PC-3 (cell line): Measurements from ENCODE around the gene ZBTB7B. TPM values are rescaled to one million over a fixed set of nuclear protein-coding genes. Genes with fewer than 3 reads are reported as not detected.

ENCODE experiments used
- ATAC-seq: fragments of 200-7000 bp; cut with Tn5 transposase; 2 replicates; pipeline ENCODE4 v1.9.1; 2020; ENCODE audit warnings: mild to moderate bottlenecking, moderate library complexity
- BruUV-seq: library from RNA; stranded (reverse); fragments of 400-500 nt; replicated peaks from 2 replicates; lab custom pipeline; 2021; lab: Mats Ljungman, UMichigan
- CTCF ChIA-PET: fragments of 300-600 bp; sonication (Branson Sonifier 250); formaldehyde crosslinking; loops from one replicate; lab custom pipeline; 2022; ENCODE audit warnings: antibody characterized with exemption; lab: Charles Lee
- POLR2A ChIA-PET: fragments of 300-600 bp; sonication (Branson Sonifier 250); formaldehyde crosslinking; loops from one replicate; lab custom pipeline; 2022; ENCODE audit warnings: antibody characterized with exemption; ENCODE audit not compliant: unreplicated experiment; lab: Charles Lee
- DNase-seq: peaks from one replicate; pipeline ENCODE4 v3.0.0-alpha.2; 2015
- H2AFZ ChIP-seq: fragments of 300-600 bp; sonication (generic); 2 replicates; pipeline ENCODE4 v1.6.0; 2016; ENCODE audit warnings: antibody characterized with exemption, low read length
- H3F3A ChIP-seq: fragments of 300-600 bp; sonication (generic); one replicate; pipeline ENCODE4 v1.6.0; 2017; ENCODE audit warnings: antibody characterized with exemption, low read length, control low read depth, mild to moderate bottlenecking; ENCODE audit not compliant: unreplicated experiment
- H3K27ac ChIP-seq: fragments of 300-600 bp; sonication (generic); 2 replicates; pipeline ENCODE4 v1.5.1; 2016; ENCODE audit warnings: mild to moderate bottlenecking, low read length
- H3K27me3 ChIP-seq: fragments of 300-600 bp; sonication (generic); 2 replicates; pipeline ENCODE4 v1.6.1; 2016; ENCODE audit warnings: low read length, mixed read lengths
- H3K36me3 ChIP-seq: fragments of 300-600 bp; sonication (generic); 2 replicates; pipeline ENCODE4 v1.6.1; 2016; ENCODE audit warnings: low read depth, mixed run types, low read length, mixed read lengths
- H3K4me1 ChIP-seq: fragments of 300-600 bp; sonication (generic); 2 replicates; pipeline ENCODE4 v1.5.1; 2016; ENCODE audit warnings: low read length; ENCODE audit not compliant: insufficient read depth
- H3K4me2 ChIP-seq: fragments of 300-600 bp; sonication (generic); 2 replicates; pipeline ENCODE4 v1.6.0; 2016; ENCODE audit warnings: low read length
- H3K4me3 ChIP-seq: fragments of 300-600 bp; sonication (generic); 2 replicates; pipeline ENCODE4 v1.5.1; 2016; ENCODE audit warnings: mild to moderate bottlenecking, low read length, mixed read lengths
- H3K79me2 ChIP-seq: fragments of 300-600 bp; sonication (generic); 2 replicates; pipeline ENCODE4 v1.6.1; 2017; ENCODE audit warnings: low read length, mixed read lengths
- H3K9ac ChIP-seq: fragments of 300-600 bp; sonication (generic); 2 replicates; pipeline ENCODE4 v1.6.0; 2016; ENCODE audit warnings: mild to moderate bottlenecking, low read length
- H3K9me2 ChIP-seq: fragments of 300-600 bp; sonication (generic); replicated peaks from 2 replicates; pipeline ENCODE4 v1.6.1; 2016; ENCODE audit warnings: mixed run types, low read length, mixed read lengths
- H3K9me3 ChIP-seq: fragments of 300-600 bp; sonication (generic); 2 replicates; pipeline ENCODE4 v1.6.1; 2016; ENCODE audit warnings: low read length, mixed read lengths
- H4K20me1 ChIP-seq: fragments of 300-600 bp; sonication (generic); 2 replicates; pipeline ENCODE4 v1.6.1; 2016; ENCODE audit warnings: low read length, mixed read lengths
- CTCF ChIP-seq: fragments of 300-600 bp; sonication (generic); conservative IDR thresholded peaks from 2 replicates; pipeline ENCODE4 v1.5.1; 2017; ENCODE audit warnings: antibody characterized with exemption, low read depth, mild to moderate bottlenecking, low read length
- EZH2 ChIP-seq: fragments of 300-600 bp; sonication (generic); IDR thresholded peaks from one replicate; pipeline ENCODE4 v1.6.1; 2017; ENCODE audit warnings: antibody characterized with exemption, mild to moderate bottlenecking, low read length; ENCODE audit not compliant: unreplicated experiment
- EZH2phosphoT487 ChIP-seq: fragments of 300-600 bp; sonication (generic); IDR thresholded peaks from 2 replicates; pipeline ENCODE4 v1.6.1; 2018; ENCODE audit warnings: mild to moderate bottlenecking, antibody characterized with exemption, low read length, borderline replicate concordance
- intact Hi-C: fragments of 100-400 bp; cut with micrococcal nuclease; formaldehyde crosslinking; loops from 2 replicates; pipeline ENCODE4 v1.9.0; 2023
- total RNA-seq: library from RNA; depleted of rRNA; stranded (reverse); fragments of >200 nt; gene quantifications from 2 replicates; pipeline ENCODE4 v1.2.3, GENCODE V29; 2014

Gene ZBTB7B
- total RNA-seq, 1 experiment from 2014 or later = 39.7 TPM

- Histone ChIP-seq H3K27me3 (no peaks in the 10 kb centered on the region), H3K9ac (peak within 1 kb of the TSS; percentile 96), H3K4me2 (peak within 1 kb of the TSS; percentile 88), H3K27ac (peak within 1 kb of the TSS; percentile 83), H3K4me3 (peak within 1 kb of the TSS; percentile 71), H3K4me1 (peaks cover 21% of the 10 kb centered on the region), H3K79me2 (peaks cover 42% of the 10 kb centered on the region), H3K9me3 (no peaks in the 10 kb centered on the region), H2AFZ (peak within 1 kb of the TSS; percentile 77), H3K36me3 (peaks cover 37% of the 10 kb centered on the region), H3F3A (no peaks in the 10 kb centered on the region), H4K20me1 (no peaks in the 10 kb centered on the region), H3K9me2 (no peaks in the 10 kb centered on the region)
- BruUV-seq = no TSS peak
- no peak for TF ChIP-seq EZH2
- peak; percentile 78 for TF ChIP-seq CTCF
- no peak for TF ChIP-seq EZH2phosphoT487
- ATAC-seq (peak; percentile 82), DNase-seq (peak; percentile 80)
- ChIA-PET CTCF (interaction anchor here (0.6 to 1.7 kb wide), 5 partner anchors 32 to 313 kb away, joined by 3 to 8 read pairs (median 5); partner anchors contain the start of genes LENEP and ZBTB7B), POLR2A (interaction anchor here (0.5 to 1.0 kb wide), 3 partner anchors 11 to 19 kb away, joined by 4 to 5 read pairs (median 4); no protein-coding TSS in a partner anchor)
- intact Hi-C loops = loop anchor here (1.0 to 2.0 kb wide), 3 partner anchors 12 to 55 kb away; no protein-coding TSS in a partner anchor
Observed at GRCh38 chr1:154961207-154962155, 41.1 kb upstream of the ZBTB7B start, which contains the start of gene PYGO2. Gene PYGO2, minus strand, starts transcription at chr1:154961782. Its CDS starts 206 bp downstream, at chr1:154961576.

- Histone ChIP-seq H3K4me3 (peak overlapping the region; percentile 71), H3K9me3 (no peaks in the 10 kb centered on the region), H3K36me3 (peaks cover 43% of the 10 kb centered on the region), H3K27ac (peak overlapping the region; percentile 83), H3K27me3 (no peaks in the 10 kb centered on the region), H4K20me1 (no peaks in the 10 kb centered on the region), H3K4me2 (peak overlapping the region; percentile 88), H3K9me2 (no peaks in the 10 kb centered on the region), H3K4me1 (peaks cover 17% of the 10 kb centered on the region), H2AFZ (peak overlapping the region; percentile 77), H3K9ac (peak overlapping the region; percentile 96), H3F3A (no peaks in the 10 kb centered on the region), H3K79me2 (peaks cover 42% of the 10 kb centered on the region)
- TF ChIP-seq CTCF (0 out of 2 replicates have a peak, but pooled peaks have one; percentile 26), EZH2 (no peak)
- TSS peak; percentile 80 for BruUV-seq
- POLR2A ChIA-PET = no interaction called here
- CTCF ChIA-PET = interaction anchor here (1.7 kb wide), 1 partner anchor 40 kb away, joined by 8 read pairs; the partner anchor contains the start of gene ZBTB7B
- intact Hi-C loops = no loop called here
- peak; percentile 30 for DNase-seq
- ATAC-seq = peak; percentile 32
Observed at GRCh38 chr1:154962156-154962749, 40.3 kb upstream of the ZBTB7B start.
